GM19351 (cell line): Measurements from ENCODE around the gene NPL.

Source experiments
- ATAC-seq: cut with Tn5 transposase; IDR thresholded peaks from one replicate; pipeline ENCODE4 v1.9.1; 2021; ENCODE audit warnings: mild to moderate bottlenecking, moderate library complexity; ENCODE audit not compliant: unreplicated experiment

Gene NPL

GRCh38 chr1:182789138-182790076 lies at the start of gene NPL:
Gene NPL (plus strand): TSS chr1:182789773. CDS start chr1:182794372, 4,599 bp downstream.
- ATAC-seq = peak; percentile 90

DNA sequence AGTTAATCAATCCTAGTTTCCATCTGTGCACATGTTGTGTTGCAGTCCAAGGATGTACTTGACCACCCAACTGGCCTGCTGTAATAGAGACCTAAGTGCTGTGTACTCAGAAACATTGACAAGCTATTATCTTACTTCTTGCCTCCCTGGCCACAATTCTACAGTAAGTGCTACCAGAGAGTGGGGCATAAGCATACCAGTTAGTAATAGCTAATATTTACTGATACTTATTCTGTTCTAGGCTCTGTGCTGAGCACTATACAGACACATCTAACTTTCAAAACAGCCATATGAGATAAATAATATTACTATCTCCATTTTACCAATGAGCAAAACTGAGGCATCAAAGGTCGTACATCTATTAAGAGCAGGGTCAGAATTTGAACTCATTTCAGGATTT lies 49.5 kb upstream of the NPL start:
- ATAC-seq = no peak

- no peak for ATAC-seq
Measured at GRCh38 chr1:182742780-182743179, 46.8 kb upstream of the NPL start.

- ATAC-seq = no peak
Measured at GRCh38 chr1:182752077-182752988, 37.2 kb upstream of the NPL start.

- ATAC-seq = no peak
Measured at GRCh38 chr1:182754087-182754486, 35.5 kb upstream of the NPL start.

GRCh38 chr1:182754543-182755314 lies 34.8 kb upstream of the NPL start:
- no peak for ATAC-seq

DNA sequence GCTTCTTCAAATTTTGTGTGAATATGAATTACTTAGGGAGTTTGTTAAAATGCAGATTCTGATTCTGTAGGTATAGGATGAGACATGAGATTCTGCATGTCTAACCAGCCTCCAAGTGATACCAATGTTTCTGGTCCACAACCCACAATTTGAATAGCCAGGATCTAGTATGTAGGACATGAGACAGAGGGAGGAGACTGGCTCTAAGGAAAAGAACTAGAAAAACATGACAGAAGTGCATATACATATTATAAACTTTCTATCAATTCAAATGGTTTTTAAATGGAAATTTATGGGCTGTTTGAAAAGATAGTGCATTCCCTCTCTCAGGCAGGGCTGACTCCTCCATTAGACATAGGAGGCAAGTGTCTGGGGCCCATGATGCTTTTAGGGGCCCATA lies 33.9 kb upstream of the NPL start:
- no peak for ATAC-seq

- ATAC-seq = no peak
Measured at GRCh38 chr1:182756423-182756822, 33.1 kb upstream of the NPL start.

GRCh38 chr1:182761396-182762395 lies 27.9 kb upstream of the NPL start:
- no peak for ATAC-seq

- ATAC-seq = no peak
Measured at GRCh38 chr1:182762536-182762935, 27.0 kb upstream of the NPL start.

- no peak for ATAC-seq
Measured at GRCh38 chr1:182764029-182764727, 25.4 kb upstream of the NPL start.

DNA sequence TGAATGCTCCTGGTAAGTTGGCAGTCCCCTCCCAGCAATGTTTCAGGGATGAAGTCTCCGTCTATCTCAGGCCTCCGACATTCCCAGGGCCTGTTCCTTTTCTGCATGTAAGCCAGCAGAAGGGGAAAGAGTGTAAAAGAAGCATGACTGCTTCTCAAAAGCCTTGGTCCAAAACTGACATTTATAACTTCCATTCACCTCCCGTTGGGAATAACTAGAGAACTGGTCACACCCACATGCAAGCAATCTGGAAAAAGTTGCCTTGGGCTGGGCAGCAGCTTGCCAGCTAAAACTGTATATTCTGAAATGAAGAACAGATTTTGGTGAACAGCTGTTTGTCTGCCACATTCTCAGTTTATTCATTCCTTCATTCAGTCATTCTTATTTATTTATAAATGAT lies 24.2 kb upstream of the NPL start:
- no peak for ATAC-seq

DNA sequence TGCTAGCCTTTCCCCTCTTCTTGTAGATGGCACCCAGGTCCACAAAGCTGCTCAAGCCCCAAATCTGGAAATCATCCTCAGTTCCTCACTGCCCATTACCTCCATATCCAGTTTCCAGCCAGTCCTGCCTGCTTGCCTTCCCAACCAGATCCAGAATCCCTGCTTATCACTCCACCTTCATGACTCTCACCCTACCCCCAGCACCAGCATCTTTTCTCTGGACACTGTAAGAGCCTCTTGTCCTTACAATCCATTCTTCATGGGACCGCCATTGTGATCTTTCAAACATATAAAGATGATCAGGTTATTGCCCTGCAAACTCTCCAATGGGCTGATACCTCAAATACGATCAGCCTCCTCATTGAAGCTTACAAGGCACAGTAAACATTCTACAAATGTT lies 23.5 kb upstream of the NPL start:
- ATAC-seq = no peak

GRCh38 chr1:182766881-182767645 lies 22.5 kb upstream of the NPL start:
- ATAC-seq = no peak

DNA sequence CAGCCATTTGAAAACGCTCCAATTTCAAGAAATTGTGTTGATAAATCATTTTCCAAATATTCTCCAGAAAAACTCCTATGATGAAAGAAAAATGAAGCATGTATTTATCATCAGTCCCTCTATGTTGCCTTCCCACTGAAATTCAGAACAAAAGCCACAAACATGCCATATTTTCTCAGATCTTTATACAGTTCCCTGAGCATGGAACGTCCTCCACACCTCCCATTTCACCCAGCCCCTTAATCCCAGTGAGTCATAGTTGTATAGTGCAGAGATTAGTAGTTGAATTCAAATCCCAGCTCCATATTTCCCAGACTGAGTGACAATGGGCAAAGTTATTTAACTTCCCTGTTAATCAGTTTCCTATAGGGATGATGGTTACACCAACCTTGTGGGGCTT lies 20.6 kb upstream of the NPL start:
- ATAC-seq = no peak

- no peak for ATAC-seq
Measured at GRCh38 chr1:182770232-182770631, 19.3 kb upstream of the NPL start.

DNA sequence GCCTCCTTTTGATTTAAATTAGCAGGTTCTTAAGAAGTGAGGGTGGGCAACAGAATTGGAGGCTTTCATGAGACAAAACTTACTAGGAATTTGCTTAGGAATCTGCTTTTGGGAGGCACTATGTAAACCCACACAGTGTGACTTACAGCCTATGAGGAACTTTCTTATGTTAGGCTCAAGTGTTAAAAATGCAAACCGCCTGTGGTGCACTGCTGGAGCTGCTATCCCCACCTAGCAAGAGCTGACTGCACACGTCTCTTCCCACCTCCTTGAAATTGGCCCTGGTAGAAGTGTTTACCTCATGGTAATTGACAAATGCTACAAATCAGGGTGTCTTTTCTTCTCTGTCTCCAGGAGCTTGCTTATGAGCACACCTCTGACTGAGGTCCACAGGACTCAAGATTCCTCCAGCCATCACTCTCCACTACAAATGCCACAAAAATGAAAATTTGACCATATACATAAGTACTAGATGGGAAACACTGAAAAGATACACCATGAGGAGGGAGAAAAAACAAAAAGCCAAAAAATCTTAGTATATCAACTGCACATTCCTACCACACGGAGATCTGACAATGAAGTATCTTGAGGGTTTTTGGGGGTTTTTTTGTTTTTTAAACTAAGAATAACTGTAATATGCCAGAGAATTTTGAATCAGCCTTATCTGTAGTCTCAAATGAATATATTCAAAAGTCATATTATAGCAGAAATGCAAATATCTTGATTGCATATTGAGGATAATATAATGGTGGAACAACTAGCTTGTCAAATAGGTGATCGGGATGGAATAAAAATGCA lies 18.2 kb upstream of the NPL start:
- no peak for ATAC-seq

GRCh38 chr1:182777386-182777785 lies 12.2 kb upstream of the NPL start:
- no peak for ATAC-seq
